ENCODE measurements around the gene RBP7.

GRCh38 chr1:10014016-10014415 lies 17.0 kb downstream of the RBP7 start:
- TF ChIP-seq CTCF (IDR thresholded peaks at IDR 0.05) (no peak), POLR2A (IDR thresholded peaks at IDR 0.05) (no peak)

All from uterus (tissue), 2 donors.